Measurements from ENCODE around the gene IL2RA.
"Not testable (repeated sequence)": the region's sequence is repeated elsewhere in the genome, so short reads cannot be mapped to it uniquely, and the experiment has no call there.

Gene IL2RA

GRCh38 chr10:6056411-6057135 is 5.6 kb downstream of the IL2RA start:
- DNase-seq: no peak

GRCh38 chr10:6055929-6056328 is 6.2 kb downstream of the IL2RA start:
- no peak for DNase-seq

DNA sequence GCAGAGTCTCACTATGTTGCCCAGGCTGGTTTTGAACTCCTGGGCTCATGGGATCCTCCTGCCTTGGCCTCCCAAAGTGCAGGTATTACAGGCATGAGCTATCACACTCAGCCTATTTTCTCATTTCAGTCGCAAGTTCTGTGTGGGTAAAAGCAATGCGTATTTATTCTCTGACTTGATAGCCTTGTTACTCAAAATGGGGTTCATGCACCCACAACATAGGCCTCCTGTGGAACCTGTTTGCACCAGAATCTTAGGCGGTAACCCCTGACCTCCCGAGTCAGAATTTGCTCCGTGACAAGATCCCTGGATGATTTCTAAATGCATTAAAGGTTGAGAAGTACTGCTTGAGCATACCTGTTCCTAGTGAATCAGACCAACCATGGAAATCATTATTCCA is 7.3 kb downstream of the IL2RA start:
- DNase-seq: no peak

DNA sequence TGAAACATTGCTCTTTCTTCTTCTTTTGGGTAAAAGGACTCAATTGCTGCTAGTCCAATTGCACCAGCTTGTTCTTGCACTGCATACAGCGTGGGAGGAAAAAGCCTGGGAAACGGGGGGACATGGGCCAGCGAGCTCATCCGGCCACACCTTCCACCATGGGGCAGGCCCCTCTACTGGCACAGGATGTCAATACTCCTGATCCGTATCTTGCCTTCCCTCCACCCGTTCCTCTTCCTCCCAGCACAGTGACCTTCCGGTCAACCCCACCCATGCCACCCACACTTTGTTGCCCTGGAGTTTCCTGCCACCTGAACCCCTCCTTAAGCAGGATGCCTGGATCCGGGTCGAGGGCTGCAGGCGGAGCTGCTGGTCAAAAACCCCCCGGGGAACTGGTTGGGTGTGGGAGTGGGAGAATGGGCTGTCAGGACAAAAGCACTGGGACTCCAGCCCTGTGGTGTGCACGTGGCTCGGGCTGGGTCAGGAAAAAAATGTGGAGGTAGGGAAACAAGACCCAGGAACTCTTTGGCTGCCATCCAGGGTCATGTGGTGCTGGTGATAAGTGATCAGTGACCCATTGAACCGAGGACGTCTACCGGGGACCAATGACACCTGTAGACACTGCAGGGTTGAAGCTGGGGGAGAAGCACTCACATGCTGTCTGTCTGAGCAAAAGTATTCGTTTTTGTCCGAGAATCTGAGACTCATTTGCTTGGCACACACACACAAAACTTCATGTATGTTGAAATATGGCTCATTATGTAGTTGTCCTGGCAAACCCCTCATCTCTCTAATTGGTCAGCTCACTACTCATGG is 8.1 kb downstream of the IL2RA start:
- no peak for DNase-seq

DNA sequence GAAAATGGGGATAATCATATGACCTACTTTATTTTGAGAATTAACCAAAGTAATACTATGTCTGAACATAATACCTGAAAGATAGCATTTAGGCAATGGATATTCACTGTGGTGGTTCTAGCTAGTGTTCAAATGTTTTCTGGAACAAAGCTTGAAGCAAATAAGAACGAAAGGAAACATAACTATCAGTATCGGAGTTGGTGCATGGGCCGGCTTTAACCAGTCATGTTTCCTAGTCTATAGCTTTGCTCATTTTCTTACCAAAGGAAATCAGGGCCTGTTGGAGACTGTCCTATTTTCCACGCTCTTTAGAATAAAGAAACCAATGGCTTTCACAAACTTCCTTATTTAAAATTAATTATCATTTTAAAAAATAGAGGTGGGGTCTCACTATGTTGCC is 8.9 kb downstream of the IL2RA start:
- no peak for DNase-seq

DNA sequence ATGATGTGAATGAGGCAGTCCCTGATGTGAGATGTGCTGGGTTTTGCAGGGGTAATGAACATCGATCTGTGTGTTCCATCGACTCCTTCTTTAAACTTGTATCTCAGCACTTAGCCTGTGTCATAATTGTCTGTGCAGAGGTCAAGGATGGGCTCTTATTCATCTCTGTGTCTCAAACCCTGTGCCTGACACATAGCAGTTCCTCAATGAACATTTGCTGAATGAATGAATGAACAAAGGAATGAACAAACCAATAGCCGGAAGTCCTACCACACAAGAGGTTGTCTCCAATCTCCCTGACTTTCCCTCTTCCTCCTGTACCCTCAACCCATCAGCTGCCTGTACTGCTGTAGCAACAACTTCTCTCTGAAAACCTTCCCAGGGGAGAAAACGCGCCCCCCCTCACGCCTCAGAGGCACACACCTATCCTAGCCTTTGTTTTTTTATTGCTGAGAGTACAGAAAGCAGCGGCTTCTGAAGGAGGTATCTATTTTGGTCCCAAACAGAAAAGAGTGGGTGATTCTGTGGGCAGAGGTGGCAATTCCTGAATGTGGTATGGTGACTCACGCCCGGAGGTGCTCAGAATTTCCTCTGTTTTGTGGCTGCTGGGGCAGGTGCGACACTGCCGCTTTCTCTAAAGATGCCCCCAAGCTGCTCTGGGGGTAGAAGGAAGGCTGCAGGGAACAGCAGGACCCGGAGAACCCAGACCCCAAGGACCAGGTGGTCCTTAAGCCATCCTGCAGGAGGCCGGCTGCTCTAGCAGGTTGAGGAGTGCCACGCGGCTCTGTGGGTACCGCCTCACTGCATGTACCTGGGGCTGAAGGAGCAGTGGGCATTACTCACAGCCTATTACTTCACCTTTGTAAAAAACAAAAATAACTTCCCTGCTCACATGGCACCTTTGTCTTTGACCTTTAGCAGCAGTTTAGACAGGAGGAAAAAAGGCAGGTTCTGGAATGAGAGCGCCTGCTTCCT is 9.6 kb downstream of the IL2RA start:
- no peak for DNase-seq

DNA sequence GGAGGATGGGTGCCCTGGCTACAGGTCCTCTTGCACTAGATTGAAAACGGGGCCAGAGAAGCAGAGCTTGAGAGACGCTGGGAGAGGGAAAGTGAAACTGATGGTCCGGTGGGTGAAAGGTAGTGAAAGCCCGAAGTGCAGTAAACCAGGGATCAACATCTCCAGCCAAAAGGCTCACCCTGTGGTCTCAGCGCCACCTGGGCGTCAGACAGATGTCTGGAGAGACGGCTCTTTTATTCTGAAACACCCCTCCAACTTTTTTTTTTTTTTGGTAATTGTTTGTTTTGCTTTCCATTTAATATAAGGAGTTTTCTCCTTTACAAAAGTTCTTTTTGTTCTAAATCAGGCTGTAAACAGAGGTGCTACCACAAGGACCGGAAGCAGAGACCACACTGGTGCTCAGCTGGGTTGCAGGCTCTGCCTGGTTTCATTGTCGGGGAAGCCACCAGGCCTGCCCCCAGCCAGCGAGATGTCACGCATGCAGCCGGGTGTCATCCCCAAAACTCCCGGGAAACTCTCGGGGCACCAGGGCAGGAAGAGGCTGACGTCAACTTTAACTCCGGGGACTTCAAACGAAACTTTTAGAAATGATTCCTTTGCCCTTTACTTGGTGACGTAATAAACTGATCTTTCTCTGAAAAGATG is 11.2 kb downstream of the IL2RA start:
- DNase-seq: no peak

DNA sequence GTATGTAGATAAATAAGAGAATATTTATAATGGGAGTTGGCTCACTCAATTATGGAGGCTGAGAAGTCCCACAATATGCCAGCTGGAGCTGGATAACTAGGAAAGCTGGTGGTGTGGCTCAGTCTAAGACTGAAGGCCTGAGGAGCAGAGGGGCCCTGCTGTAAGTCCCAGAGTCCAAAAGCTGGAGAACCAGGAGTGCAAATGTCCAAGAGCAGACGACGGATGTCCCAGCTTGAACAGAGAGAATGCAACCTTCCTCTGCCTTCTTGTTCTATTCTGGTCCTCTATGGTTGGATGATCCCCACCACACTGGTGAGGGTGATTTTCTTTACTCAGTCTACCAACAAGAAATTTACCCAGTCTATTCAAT is 13.2 kb downstream of the IL2RA start:
- DNase-seq: no peak

GRCh38 chr10:6048281-6049030 is 13.7 kb downstream of the IL2RA start:
- DNase-seq: no peak

DNA sequence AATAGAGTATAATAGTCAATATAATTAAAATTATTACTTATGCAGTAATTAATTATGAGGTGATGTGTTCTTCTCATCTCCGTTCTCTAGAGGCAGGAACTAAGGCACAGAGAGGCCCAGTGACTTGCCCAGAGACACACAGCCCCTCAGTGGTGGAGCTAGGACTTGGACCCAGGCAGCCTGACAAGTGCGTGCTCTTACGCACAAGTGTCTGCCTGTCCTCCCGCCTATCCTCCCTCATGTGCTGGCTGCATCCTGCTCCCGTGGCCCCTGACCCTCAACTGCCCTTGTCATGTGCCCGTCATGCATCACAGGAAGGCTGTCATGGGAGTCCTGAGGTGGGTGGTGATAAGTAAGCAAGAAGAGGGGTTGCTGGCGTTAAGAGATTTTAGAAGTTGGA is 14.3 kb downstream of the IL2RA start:
- DNase-seq: no peak

DNA sequence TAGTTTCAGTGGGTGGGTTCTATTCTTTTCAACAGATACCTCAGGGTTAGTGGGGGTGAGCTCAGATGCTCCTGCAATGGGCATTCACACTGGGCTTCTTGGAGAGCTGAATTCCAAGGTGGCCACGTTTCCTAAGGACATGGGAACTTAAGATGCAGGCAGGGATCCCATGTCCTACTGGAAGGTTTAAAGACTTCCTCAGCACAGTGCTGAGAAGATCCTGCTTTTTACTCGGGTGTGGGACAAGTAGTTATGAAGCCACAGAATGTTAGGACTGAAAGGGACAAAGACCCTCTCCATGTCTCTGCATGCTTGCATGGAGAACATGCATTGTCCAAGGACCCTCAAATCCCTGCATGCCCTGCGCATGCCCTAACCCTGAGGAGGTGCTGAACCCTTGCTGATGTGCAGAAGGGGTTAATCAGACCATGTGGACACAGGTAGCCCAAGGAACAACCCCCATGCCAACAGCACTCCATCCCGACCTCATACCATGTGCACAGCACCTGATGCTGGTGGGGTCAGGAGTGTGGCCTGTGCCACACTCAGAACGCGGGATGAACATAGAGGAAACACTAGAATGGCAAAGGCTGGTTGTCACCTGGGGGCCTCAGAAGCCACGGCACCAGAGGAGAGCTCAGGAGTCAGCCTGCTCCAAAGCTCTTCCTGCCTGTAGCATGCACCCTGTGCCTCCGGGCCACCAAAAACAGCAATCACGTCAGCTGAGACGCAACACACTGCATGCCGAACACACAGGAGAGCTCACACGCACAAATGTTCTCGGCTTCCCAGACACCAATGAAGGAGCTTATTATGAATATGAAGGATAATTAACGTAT is 15.2 kb downstream of the IL2RA start:
- no peak for DNase-seq

DNA sequence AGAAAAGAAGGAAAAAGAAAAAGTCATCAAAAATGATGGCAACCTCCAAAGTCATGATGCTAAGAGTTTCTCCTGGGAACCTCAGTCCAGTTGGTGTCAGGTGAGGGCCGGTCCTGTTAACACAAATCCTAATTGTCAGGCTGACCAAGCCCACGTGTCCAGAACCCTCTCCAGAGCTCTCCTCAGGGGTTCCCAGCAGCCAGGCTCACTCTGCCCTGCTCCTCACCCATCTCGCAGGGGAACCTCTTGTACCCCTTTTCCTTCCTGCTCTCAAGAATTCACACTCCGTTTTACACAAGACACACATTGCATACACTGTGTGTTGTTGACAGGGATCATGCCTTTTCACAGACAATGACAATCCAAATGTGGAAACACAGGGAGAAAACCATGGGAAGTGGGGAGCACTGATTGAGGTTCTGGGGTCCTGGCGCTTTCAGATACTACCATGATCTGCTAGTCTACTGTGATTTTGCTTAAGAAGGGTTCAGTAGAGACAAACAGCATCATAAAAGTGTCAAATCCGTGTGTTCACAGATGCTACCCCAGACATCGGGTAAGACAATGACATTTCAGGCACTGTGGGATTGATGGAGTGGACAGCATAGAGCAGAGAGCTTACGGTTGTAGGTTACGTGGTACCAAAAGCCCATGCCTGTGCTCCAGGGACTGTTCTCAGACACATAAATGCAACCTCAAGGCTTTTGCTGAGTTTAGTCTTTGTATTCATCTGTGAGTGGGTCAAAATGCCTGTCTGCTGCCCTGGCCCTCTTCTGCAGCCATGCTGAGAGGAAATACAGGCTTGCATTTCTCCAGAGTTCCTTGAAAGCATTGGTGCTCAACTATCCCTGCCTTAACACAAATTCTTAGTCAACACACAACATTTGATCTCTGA is 16.0 kb downstream of the IL2RA start:
- no peak for DNase-seq

GRCh38 chr10:6045314-6045848 is 16.8 kb downstream of the IL2RA start:
- DNase-seq: no peak

DNA sequence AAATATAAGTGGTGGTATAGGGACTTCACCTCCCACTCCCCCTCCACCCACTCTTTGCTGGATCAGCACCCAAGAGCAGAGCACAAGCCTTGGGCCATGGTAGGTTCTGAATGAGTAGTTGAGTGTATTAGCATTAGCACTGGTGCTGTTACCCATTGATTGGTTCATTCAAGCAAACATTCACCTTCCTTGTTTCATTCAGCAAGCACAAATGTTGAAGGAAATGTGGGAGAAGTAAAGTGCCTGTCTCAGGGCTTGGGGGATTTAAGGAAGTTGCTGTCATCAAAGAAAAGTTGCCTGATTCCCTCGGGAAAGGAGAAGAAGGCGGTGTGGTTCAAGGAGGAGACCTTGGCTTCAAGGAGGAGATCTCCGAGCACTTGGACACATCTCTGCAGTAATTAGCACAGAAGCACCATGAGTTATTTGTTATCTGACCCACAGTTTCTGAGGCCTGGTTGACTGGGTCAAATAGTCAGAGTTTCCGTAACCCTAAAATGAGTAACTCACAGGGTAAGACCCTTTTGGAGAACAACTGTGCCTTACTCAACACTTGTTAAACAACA is 17.3 kb downstream of the IL2RA start:
- no peak for DNase-seq

DNA sequence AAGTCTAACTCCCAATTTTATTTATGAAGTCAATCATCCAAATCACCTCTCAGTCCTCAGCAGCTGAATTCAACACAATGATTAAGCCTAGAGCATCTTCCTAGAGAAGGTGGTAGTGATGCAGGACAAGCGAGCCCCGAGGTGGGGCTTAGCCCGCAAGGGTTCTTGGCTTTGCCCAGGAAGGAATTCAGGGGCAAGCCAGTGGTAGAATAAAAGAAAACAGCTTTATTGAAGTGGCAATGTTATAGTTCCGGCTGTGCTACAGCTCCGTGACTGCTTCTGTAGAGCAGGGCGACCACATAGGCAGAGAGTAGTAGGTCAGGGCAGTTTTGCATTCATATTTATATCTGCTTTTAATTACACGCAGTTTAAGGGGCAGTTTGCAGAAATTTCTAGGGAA is 18.1 kb downstream of the IL2RA start:
- DNase-seq: no peak

DNA sequence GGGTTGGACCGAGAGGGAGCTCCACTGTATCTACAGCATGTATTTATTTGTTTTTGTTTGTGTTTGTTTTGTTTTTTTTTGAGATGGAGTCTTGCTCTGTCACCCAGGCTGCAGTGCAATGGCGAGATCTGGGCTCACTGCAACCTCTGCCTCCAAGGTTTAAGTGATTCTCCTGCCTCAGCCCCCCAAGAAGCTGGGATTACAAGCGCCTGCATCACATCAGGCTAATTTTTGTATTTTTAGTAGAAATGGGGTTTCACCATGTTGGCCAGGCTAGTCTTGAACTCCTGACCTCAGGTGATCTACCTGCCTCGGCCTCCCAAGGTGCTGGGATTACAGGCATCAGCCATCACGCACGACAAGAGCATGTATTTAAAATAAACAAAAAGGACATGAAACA is 18.8 kb downstream of the IL2RA start:
- DNase-seq: not testable (repeated sequence)

DNA sequence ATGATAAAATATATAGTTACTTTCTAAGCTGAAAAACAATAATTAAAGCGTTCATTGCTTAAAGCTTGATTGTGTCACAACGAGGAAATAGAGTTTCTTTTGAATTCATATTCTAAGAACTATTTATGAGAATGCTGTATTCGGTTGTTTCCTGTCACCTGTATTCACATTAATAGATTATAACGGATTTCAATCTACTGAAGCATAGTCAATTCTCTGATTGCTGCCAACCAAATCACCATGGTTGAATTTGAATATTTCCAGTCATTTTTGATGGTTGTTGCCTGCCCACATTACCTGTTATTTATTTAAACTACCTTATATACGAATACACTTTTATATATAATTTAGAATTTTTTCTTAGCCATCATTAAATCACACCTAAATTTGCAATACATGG is 22.0 kb downstream of the IL2RA start:
- DNase-seq: no peak

DNA sequence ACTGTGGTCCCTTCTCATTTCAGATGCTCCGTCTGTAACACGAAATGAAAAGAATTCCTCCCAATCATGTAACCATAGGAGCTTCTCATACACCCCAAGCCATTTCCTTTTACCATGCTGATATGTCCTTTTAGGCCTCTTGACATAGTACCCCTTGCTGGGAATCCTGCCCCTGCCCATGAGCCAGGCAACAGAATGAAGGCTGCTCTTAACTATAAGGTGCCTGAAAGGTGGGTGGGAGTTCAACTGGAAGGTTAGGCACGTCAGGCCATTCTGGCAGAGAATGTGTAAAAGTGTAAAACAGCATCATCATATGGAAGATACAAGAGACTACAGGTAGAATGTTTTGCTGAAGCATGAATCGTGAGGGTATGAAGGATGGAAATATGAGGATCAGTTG is 22.5 kb downstream of the IL2RA start:
- DNase-seq: no peak

DNA sequence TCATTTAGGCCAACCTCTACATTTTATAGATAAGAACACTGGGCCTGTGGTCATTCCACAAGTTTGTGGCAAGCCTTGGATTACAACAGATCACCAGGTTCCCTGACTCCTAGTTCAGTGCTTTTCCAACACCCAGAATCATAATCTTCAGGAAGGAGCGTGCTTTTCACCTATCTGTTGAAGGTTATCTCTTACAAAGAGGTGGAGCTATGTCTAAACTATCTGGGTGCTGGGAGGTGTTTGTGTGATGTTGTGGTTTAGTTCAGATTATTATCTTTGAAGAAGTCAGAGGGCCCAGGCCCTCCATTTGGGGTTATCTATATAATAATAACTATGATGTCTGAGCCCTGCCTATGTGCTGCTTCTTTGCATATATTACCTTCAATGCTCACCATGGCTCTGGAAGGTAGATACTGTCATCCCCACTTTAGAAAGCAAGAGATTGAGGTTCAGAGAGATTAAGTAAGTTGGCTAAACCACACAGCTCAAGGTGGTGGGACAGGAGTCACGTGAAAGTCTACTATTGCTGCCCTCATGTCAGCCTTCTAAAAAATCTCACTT is 24.0 kb downstream of the IL2RA start:
- no peak for DNase-seq

Measured in NCI-H510A (cell line).